Measurements from ENCODE around the gene UBE3A.

Gene UBE3A

DNA sequence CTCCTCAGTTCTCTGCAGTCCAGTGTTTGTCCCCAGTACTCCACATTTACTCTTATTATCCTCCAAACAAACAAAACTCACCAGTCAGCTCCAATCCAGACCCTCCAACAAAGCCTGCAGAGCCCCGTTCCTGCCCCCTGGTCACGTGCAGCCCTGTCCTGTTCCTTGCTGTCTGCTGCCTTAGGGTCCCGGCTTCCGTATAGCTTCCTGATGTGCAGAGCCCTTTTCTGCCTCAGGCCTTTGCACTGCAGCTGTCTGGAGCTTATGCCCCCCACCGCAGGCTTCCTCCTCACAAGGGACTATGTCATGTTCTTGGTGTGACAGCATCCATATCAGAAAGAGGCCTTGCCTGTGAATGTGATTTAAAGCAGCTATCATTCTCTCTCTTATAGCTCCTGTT, 39.0 kb upstream of the UBE3A start:
- no peaks in the 10 kb centered on the region for H3K27me3 ChIP-seq (replicated peaks)
- in situ Hi-C loops (cut with HindIII; ENCODE audit: low pct_ligation_motif_present, low sequenced_read_pairs): no loop called here
- TF ChIP-seq, protein P1, sequence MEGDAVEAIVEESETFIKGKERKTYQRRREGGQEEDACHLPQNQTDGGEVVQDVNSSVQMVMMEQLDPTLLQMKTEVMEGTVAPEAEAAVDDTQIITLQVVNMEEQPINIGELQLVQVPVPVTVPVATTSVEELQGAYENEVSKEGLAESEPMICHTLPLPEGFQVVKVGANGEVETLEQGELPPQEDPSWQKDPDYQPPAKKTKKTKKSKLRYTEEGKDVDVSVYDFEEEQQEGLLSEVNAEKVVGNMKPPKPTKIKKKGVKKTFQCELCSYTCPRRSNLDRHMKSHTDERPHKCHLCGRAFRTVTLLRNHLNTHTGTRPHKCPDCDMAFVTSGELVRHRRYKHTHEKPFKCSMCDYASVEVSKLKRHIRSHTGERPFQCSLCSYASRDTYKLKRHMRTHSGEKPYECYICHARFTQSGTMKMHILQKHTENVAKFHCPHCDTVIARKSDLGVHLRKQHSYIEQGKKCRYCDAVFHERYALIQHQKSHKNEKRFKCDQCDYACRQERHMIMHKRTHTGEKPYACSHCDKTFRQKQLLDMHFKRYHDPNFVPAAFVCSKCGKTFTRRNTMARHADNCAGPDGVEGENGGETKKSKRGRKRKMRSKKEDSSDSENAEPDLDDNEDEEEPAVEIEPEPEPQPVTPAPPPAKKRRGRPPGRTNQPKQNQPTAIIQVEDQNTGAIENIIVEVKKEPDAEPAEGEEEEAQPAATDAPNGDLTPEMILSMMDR (IDR thresholded peaks at IDR 0.05; ENCODE audit: low read depth, low read length, missing control alignments): no peak
- DNase-seq: no peak
- H3K27ac ChIP-seq: no peak overlapping the region
- no peak overlapping the region for H3K4me3 ChIP-seq (ENCODE audit: low read depth, low read length)
- H3K36me3 ChIP-seq (replicated peaks): no peaks in the 10 kb centered on the region

DNA sequence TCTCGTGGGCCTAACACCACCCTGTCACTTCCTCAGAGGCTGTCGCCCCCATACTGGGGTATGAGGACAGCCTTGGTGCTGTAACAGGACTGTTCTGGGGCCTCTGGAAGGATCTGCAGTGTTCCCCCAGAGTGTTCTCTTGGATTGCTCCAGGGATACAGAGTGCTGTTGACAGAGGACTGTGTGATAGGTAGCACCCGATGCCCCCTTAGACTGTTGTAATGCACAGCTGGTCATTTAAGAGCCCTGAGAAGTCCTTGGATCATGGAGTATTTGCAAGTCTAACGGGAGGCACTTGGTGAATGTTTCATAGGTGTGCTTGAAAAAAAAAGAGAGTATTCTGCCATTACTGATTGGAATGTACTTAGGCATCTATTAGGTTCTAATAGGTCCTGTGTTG, 35.4 kb upstream of the UBE3A start:
- TF ChIP-seq, protein P1 (IDR thresholded peaks at IDR 0.05; ENCODE audit: low read depth, low read length, missing control alignments): no peak
- H3K27ac ChIP-seq: no peak overlapping the region
- DNase-seq: no peak
- in situ Hi-C loops (cut with HindIII; ENCODE audit: low pct_ligation_motif_present, low sequenced_read_pairs): no loop called here
- H3K4me3 ChIP-seq (ENCODE audit: low read depth, low read length): no peak overlapping the region
- H3K27me3 ChIP-seq (replicated peaks): no peaks in the 10 kb centered on the region
- H3K36me3 ChIP-seq (replicated peaks): no peaks in the 10 kb centered on the region

DNA sequence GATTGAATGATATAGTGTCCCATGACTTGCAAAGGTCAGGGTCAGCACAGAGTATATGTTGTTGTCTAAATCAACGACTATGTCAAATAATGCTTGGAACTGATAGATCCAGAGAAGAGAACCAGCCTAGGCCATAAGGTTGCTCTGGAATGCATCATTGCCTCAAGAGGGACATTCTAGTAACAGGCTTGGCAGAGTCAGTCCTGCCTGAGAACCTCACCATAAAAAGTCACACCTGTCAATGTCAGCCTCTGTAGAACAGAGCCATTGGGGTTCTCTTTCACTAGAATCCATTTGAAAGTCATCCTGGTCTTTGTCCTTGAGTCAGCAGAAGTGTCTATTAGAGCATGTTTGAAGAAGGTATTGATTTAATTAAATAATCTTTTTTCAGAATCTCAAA, 31.4 kb upstream of the UBE3A start:
- no peak overlapping the region for H3K27ac ChIP-seq
- no peak for DNase-seq
- in situ Hi-C loops (cut with HindIII; ENCODE audit: low pct_ligation_motif_present, low sequenced_read_pairs): no loop called here

DNA sequence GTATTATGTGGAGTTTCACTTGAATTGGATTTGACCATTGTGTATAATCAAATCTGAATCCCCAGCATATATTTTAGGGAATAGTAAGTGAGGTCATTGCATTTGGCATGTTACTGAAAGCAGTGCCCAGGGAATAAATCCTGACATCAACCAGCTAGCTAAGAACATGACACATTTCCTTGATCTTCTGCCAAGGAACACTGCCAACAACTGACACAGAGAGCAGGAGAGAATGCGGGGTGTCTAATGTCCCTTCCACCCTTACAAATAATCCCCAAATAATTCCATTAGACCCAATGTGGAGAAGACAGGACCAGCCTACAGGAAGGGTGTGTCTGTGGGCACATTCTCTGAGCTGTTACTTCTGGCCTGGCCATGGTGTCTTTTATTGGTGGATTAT, 30.6 kb upstream of the UBE3A start:
- DNase-seq: no peak
- no peak overlapping the region for H3K4me3 ChIP-seq (ENCODE audit: low read depth, low read length)
- no peaks in the 10 kb centered on the region for H3K36me3 ChIP-seq (replicated peaks)
- no peak overlapping the region for H3K27ac ChIP-seq
- no peaks in the 10 kb centered on the region for H3K27me3 ChIP-seq (replicated peaks)
- in situ Hi-C loops (cut with HindIII; ENCODE audit: low pct_ligation_motif_present, low sequenced_read_pairs): no loop called here
- TF ChIP-seq, protein P1 (IDR thresholded peaks at IDR 0.05; ENCODE audit: low read depth, low read length, missing control alignments): no peak

More for the DNA sequence above, 31.4 kb upstream of the UBE3A start:
- TF ChIP-seq, protein P1 (IDR thresholded peaks at IDR 0.05; ENCODE audit: low read depth, low read length, missing control alignments): no peak
- Histone ChIP-seq H3K36me3 (replicated peaks) (no peaks in the 10 kb centered on the region), H3K27me3 (replicated peaks) (no peaks in the 10 kb centered on the region), H3K4me3 (ENCODE audit: low read depth, low read length) (no peak overlapping the region)

DNA sequence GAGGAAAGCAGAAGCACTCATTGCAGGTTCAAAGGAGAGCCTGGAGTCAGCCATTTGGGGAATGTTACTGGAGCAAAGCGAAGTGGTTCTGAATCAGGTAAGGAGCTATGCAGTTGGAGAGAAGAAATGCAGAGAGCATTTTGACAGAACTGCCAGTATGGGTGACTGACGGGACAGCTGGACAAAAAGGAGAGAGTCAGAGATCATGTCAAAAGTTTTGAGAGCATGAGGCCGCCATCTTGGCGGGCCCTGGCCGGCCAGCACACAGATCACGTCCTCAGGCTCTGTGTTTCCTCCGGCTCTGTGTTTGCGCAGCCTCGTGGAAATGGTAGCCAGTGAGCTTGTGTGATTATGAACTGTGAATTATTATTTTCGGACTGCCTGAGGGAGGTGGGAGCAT, 29.8 kb upstream of the UBE3A start:
- Histone ChIP-seq H3K27ac (no peak overlapping the region), H3K27me3 (replicated peaks) (no peaks in the 10 kb centered on the region), H3K36me3 (replicated peaks) (no peaks in the 10 kb centered on the region), H3K4me3 (ENCODE audit: low read depth, low read length) (no peak overlapping the region)
- in situ Hi-C loops (cut with HindIII; ENCODE audit: low pct_ligation_motif_present, low sequenced_read_pairs): no loop called here
- TF ChIP-seq, protein P1 (IDR thresholded peaks at IDR 0.05; ENCODE audit: low read depth, low read length, missing control alignments): no peak
- DNase-seq: no peak

DNA sequence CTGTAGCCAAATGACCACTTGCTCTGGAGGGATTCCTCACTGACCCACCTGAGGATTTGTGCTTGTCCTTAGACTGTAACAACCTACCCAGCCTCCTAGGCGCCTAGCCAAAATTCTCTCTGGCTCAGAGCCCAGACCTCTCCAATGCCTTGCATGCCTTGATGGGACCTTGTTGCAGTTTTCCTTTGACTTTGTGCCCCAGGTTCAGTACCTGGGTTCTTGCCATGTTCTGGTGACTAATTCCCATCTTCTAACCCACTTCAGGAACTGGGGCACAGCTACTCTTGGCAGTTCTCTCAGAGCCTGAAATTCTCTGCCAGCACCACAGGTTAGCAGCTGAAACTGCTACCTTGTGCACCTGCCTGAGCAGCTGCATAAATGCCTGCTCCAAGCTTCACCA, 27.0 kb upstream of the UBE3A start:
- H3K27me3 ChIP-seq (replicated peaks): no peaks in the 10 kb centered on the region
- DNase-seq: no peak
- TF ChIP-seq, protein P1 (IDR thresholded peaks at IDR 0.05; ENCODE audit: low read depth, low read length, missing control alignments): no peak
- H3K4me3 ChIP-seq (ENCODE audit: low read depth, low read length): no peak overlapping the region
- no peak overlapping the region for H3K27ac ChIP-seq
- in situ Hi-C loops (cut with HindIII; ENCODE audit: low pct_ligation_motif_present, low sequenced_read_pairs): no loop called here
- H3K36me3 ChIP-seq (replicated peaks): no peaks in the 10 kb centered on the region
